Endothelial cell of umbilical vein (primary cell): ENCODE results near the gene CHSY1. TPM values are rescaled to one million over a fixed set of nuclear protein-coding genes. Genes with fewer than 3 reads are reported as not detected.
A peak's percentile ranks its signal among the peaks of the same experiment; 100 is the strongest.

Experiments
- BruUV-seq: library from RNA; stranded (reverse); fragments of 400-500 nt; replicated peaks from 2 replicates; lab custom pipeline; 2021; lab: Mats Ljungman, UMichigan
- CTCF ChIA-PET: fragments of 300-600, 350-600 bp; sonication (Branson Sonifier 250); formaldehyde crosslinking; loops from one replicate; lab custom pipeline; 2021; ENCODE audit warnings: antibody characterized with exemption, inconsistent platforms; lab: Charles Lee
- POLR2A ChIA-PET: fragments of 300-600, 350-600 bp; sonication (Branson Sonifier 250); formaldehyde crosslinking; loops from one replicate; lab custom pipeline; 2021; ENCODE audit warnings: antibody characterized with exemption, inconsistent platforms; lab: Charles Lee
- DNase-seq: peaks from one replicate; pipeline ENCODE4 v3.0.0-alpha.2; 2011; ENCODE audit warnings: low read depth, low spot score
- FAIRE-seq: peaks from 2 replicates; lab custom pipeline; 2011; peaks lifted over from hg19 to GRCh38; lab: Jason Lieb, UNC
- H2AFZ ChIP-seq: 2 replicates; pipeline ENCODE4 v1.6.0; 2012; ENCODE audit warnings: low read depth, low read length, control low read depth, inconsistent platforms
- H3K27ac ChIP-seq: 2 replicates; pipeline ENCODE4 v1.5.1; 2011; ENCODE audit warnings: low read depth, mild to moderate bottlenecking, control low read depth, low read length, moderate library complexity; ENCODE audit not compliant: insufficient read depth
- H3K27me3 ChIP-seq, 2 experiments: 2 replicates each; pipeline versions ENCODE4 v1.6.0 to v1.6.1; 2011; ENCODE audit warnings: low read length in 2 of 2, mixed read lengths in 1 of 2; ENCODE audit not compliant: control insufficient read depth in 2 of 2, insufficient read depth in 2 of 2
- H3K36me3 ChIP-seq, 2 experiments: 2 replicates in 1 of 2; 3 replicates in 1 of 2; pipeline ENCODE4 v1.5.1; 2011; ENCODE audit warnings: low read length in 2 of 2, mild to moderate bottlenecking in 1 of 2, moderate library complexity in 1 of 2; ENCODE audit not compliant: control insufficient read depth in 2 of 2, insufficient read depth in 2 of 2; ENCODE audit errors: extremely low read depth in 1 of 2
- H3K4me1 ChIP-seq: 3 replicates; pipeline ENCODE4 v1.5.1; 2011; ENCODE audit warnings: mild to moderate bottlenecking, low read length; ENCODE audit not compliant: control insufficient read depth, insufficient read depth; ENCODE audit errors: extremely low read depth
- H3K4me2 ChIP-seq: 2 replicates; pipeline ENCODE4 v1.6.1; 2011; ENCODE audit warnings: low read length, control low read depth, mixed read lengths; ENCODE audit not compliant: insufficient read depth
- H3K4me3 ChIP-seq, 3 experiments: fragments of 200-600 bp in 1 of 3; sonication (generic), shearing (Covaris generic) in 1 of 3; replicated peaks in 1 of 3; 2 replicates each; pipeline ENCODE4 v1.5.1; 2011 to 2016; ENCODE audit warnings: control low read depth in 3 of 3, low read length in 3 of 3, mild to moderate bottlenecking in 2 of 3, inconsistent platforms in 1 of 3, low read depth in 1 of 3, moderate library complexity in 1 of 3; ENCODE audit not compliant: insufficient read depth in 1 of 3
- H3K79me2 ChIP-seq: 2 replicates; pipeline ENCODE4 v1.6.0; 2012; ENCODE audit warnings: low read length, inconsistent platforms; ENCODE audit not compliant: control insufficient read depth, insufficient read depth
- H3K9ac ChIP-seq: replicated peaks from 2 replicates; pipeline ENCODE3; 2011; ENCODE audit warnings: low read length, control low read depth; ENCODE audit not compliant: insufficient read depth; ENCODE audit errors: extremely low read depth
- H3K9me1 ChIP-seq: replicated peaks from 3 replicates; pipeline ENCODE4 v1.6.0; 2011; ENCODE audit warnings: mild to moderate bottlenecking, low read length; ENCODE audit not compliant: control insufficient read depth, insufficient read depth; ENCODE audit errors: extremely low read depth
- H3K9me3 ChIP-seq: replicated peaks from 2 replicates; pipeline ENCODE4 v1.5.1; 2012; ENCODE audit warnings: low read length, inconsistent platforms; ENCODE audit not compliant: control insufficient read depth, insufficient read depth
- H4K20me1 ChIP-seq: replicated peaks from 2 replicates; pipeline ENCODE3; 2011; ENCODE audit warnings: mild to moderate bottlenecking, low read length; ENCODE audit not compliant: control insufficient read depth, insufficient read depth; ENCODE audit errors: extremely low read depth
- EZH2 ChIP-seq: IDR thresholded peaks from 2 replicates; pipeline ENCODE4 v1.6.1; 2012; ENCODE audit warnings: borderline replicate concordance, low read depth, mild to moderate bottlenecking, moderate library complexity, low read length, inconsistent platforms; ENCODE audit not compliant: severe bottlenecking
- FOS ChIP-seq: IDR thresholded peaks from 2 replicates; pipeline ENCODE4 v1.6.1; 2011; ENCODE audit warnings: mild to moderate bottlenecking, low read length, moderate library complexity, borderline replicate concordance; ENCODE audit not compliant: insufficient read depth
- GATA2 ChIP-seq: IDR thresholded peaks from 2 replicates; pipeline ENCODE4 v1.7.0; 2011; ENCODE audit warnings: low read depth, mild to moderate bottlenecking, moderate library complexity, mixed read lengths, low read length; ENCODE audit not compliant: insufficient read length, insufficient read depth
- JUN ChIP-seq: IDR thresholded peaks from 2 replicates; pipeline ENCODE4 v1.6.1; 2011; ENCODE audit warnings: borderline replicate concordance, low read depth; ENCODE audit not compliant: insufficient read length, insufficient read depth
- MYC ChIP-seq: IDR thresholded peaks from one replicate; pipeline ENCODE4 v1.6.1; 2011; ENCODE audit warnings: mild to moderate bottlenecking, low read depth, low read length
- POLR2AphosphoS5 ChIP-seq: IDR thresholded peaks from 2 replicates; pipeline ENCODE4 v1.6.1; 2012; ENCODE audit warnings: low read depth, mild to moderate bottlenecking, control low read depth, low read length, moderate library complexity; ENCODE audit not compliant: insufficient read depth
- dilution Hi-C: fragments of 300-500 bp; cut with MboI; formaldehyde crosslinking; loops from one replicate; pipeline ENCODE4 v1.15.0; 2019; ENCODE audit warnings: low sequenced_read_pairs; ENCODE audit not compliant: extremely low pct_ligation_motif_present
- intact Hi-C: fragments of 100-400 bp; cut with micrococcal nuclease; formaldehyde crosslinking; loops from one replicate; pipeline ENCODE4 v1.10.0; 2022
- polyA plus RNA-seq, 4 experiments: library from polyadenylated mRNA; depleted of rRNA in 3 of 4; stranded (reverse) in 3 of 4; unstranded in 1 of 4; fragments of >200 nt; gene quantifications; 2 replicates each; pipeline versions ENCODE4 v1.2.1 to v1.2.3, GENCODE V29; 2011 to 2012; ENCODE audit warnings: missing spikeins in 1 of 4
- total RNA-seq: library from RNA; stranded (reverse); gene quantifications from 2 replicates; pipeline ENCODE4 v1.2.3, GENCODE V29; 2021
- TF ChIP-seq, protein P1 (sequence below): IDR thresholded peaks from 2 replicates; pipeline ENCODE4 v1.6.1; 2011; ENCODE audit not compliant: insufficient read depth, insufficient read length

The CHSY1 gene
- total and polyA plus RNA-seq, 2 donors (not counting 3 experiments of a cell fraction or from before 2014, with no cell fraction given): 23.7 to 50.8 TPM

DNA sequence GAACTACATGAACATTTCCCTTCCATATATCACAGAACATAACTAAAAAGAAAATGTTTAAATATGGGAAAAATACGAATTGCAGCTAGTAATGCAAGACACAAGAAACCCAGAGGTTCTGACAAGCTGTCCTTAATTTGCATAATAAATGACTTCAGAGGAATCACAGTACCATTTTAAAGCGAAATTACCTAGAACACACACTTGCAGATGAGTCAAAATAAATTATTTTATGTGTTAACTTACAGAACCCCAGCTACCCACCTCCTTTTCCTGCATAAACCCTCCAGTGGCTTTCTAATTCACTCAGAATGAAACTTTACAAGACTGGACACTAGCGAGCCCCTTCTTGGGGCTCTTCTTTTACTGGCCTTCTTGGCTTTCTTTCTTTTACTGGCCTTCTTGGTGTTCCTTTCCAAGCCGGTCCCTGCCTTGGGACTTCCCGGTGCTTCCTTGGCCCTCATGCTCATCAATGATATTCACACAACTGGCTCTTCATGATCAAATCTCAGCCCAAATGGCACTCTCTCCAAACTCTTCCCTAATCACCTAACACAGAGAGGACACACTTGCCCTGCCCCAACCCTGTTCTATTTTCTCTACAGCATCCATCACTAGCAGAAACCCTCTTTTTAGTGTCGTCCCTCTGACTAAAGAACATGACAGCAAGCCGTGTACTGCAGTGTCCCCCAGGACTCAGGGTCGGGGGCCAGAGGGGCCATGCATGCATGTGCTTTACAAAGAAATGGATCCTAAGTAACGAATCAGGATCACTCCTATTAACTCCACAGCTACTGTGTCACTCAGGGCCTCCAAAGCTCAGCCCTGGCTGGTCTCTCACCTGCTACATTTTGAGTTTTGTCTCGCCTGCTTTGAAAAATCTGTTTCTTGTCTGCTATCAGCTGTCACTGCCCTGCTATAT lies 4.8 kb downstream of the CHSY1 start:
- H3K4me1 ChIP-seq: peaks cover 56% of the 10 kb centered on the region
- no peak for FAIRE-seq
- no TSS peak for BruUV-seq
- H3K9me3 ChIP-seq: no peaks in the 10 kb centered on the region
- ChIA-PET CTCF (interaction anchor here (1.2 to 1.4 kb wide), 3 partner anchors 8 to 119 kb away, joined by 3 read pairs; no protein-coding TSS in a partner anchor), POLR2A (interaction anchor here (0.8 kb wide), 1 partner anchor 64 kb away, joined by 4 read pairs; no protein-coding TSS in a partner anchor)
- no peak overlapping the region for H3K4me3 ChIP-seq
- H3K79me2 ChIP-seq: peaks cover 88% of the 10 kb centered on the region
- H3K27me3 ChIP-seq: no peaks in the 10 kb centered on the region
- H3K9ac ChIP-seq: no peak overlapping the region
- no peak overlapping the region for H3K27ac ChIP-seq
- peaks cover 12% of the 10 kb centered on the region for H4K20me1 ChIP-seq
- no peak overlapping the region for H2AFZ ChIP-seq
- H3K9me1 ChIP-seq: no peaks in the 10 kb centered on the region
- no peaks in the 10 kb centered on the region for H3K36me3 ChIP-seq
- DNase-seq: no peak
- peak overlapping the region; percentile 64 for H3K4me2 ChIP-seq
- dilution Hi-C loops (no loop called here), intact Hi-C loops (no loop called here)
- TF ChIP-seq MYC (no peak), POLR2AphosphoS5 (no peak), FOS (no peak), JUN (no peak), EZH2 (no peak), GATA2 (no peak)
- TF ChIP-seq, protein P1, sequence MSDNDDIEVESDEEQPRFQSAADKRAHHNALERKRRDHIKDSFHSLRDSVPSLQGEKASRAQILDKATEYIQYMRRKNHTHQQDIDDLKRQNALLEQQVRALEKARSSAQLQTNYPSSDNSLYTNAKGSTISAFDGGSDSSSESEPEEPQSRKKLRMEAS: no peak
